ENCODE results near the gene PELI1. TPM values are rescaled to one million over a fixed set of nuclear protein-coding genes. Genes with fewer than 3 reads are reported as not detected.
"Not testable (repeated sequence)": the region's sequence is repeated elsewhere in the genome, so short reads cannot be mapped to it uniquely, and the experiment has no call there.

The PELI1 gene
- total and polyA plus RNA-seq, 2 experiments from 2014 or later: 2.8 to 7.8 TPM

GRCh38 chr2:64106481-64106880, 37.7 kb downstream of the PELI1 start:
- Histone ChIP-seq H3K27me3 (replicated peaks; ENCODE audit: insufficient read depth) (no peaks in the 10 kb centered on the region), H3K27ac (no peak overlapping the region), H3K4me3 (no peak overlapping the region), H3K9ac (no peak overlapping the region), H3K4me1 (ENCODE audit: insufficient read depth) (peaks cover 17% of the 10 kb centered on the region), H3K9me2 (ENCODE audit: insufficient read depth) (no peaks in the 10 kb centered on the region), H3F3A (ENCODE audit: insufficient read depth) (0 out of 2 replicates have a peak, but pooled peaks cover 14% of the 10 kb centered on the region), H4K20me1 (ENCODE audit: insufficient read depth) (no peaks in the 10 kb centered on the region), H3K4me2 (ENCODE audit: unreplicated experiment) (no peak overlapping the region), H3K79me2 (ENCODE audit: insufficient read depth) (0 out of 2 replicates have a peak, but pooled peaks cover 13% of the 10 kb centered on the region), H3K36me3 (ENCODE audit: low read depth) (no peaks in the 10 kb centered on the region), H2AFZ (no peak overlapping the region), H3K9me3 (ENCODE audit: low read depth) (no peaks in the 10 kb centered on the region)
- WGBS, 2 experiments (ENCODE audit: low coverage in 1 of 2, low lambda C conversion rate in 2 of 2, missing lambda C conversion rate in 2 of 2): 97 to 99% methylated on average over 3 of the region's 3 CpGs
- in situ Hi-C loops (cut with MboI): no loop called here
- TF ChIP-seq EZH2 (IDR thresholded peaks at IDR 0.05; ENCODE audit: insufficient read depth, poor library complexity, severe bottlenecking) (no peak), EZH2phosphoT487 (IDR thresholded peaks at IDR 0.05; ENCODE audit: insufficient read depth, low read depth) (no peak)
- DNase-seq: no peak

- H3K4me2 ChIP-seq (ENCODE audit: unreplicated experiment): no peak overlapping the region
- H4K20me1 ChIP-seq (ENCODE audit: insufficient read depth): no peaks in the 10 kb centered on the region
- no peak overlapping the region for H2AFZ ChIP-seq
- H3K4me3 ChIP-seq: no peak overlapping the region
- H3K27ac ChIP-seq: no peak overlapping the region
- in situ Hi-C loops (cut with MboI): no loop called here
- peaks cover 20% of the 10 kb centered on the region; the same call in 1 of the 2 replicates for H3F3A ChIP-seq (ENCODE audit: insufficient read depth)
- WGBS, 2 experiments (ENCODE audit: low coverage in 1 of 2, low lambda C conversion rate in 2 of 2, missing lambda C conversion rate in 2 of 2): 73 to 75% methylated on average over 5 of the region's 5 CpGs
- H3K9ac ChIP-seq: no peak overlapping the region
- H3K9me3 ChIP-seq (ENCODE audit: low read depth): no peaks in the 10 kb centered on the region
- TF ChIP-seq EZH2phosphoT487 (IDR thresholded peaks at IDR 0.05; ENCODE audit: insufficient read depth, low read depth) (no peak), EZH2 (IDR thresholded peaks at IDR 0.05; ENCODE audit: insufficient read depth, poor library complexity, severe bottlenecking) (no peak)
- 0 out of 2 replicates have a peak, but pooled peaks cover 13% of the 10 kb centered on the region for H3K79me2 ChIP-seq (ENCODE audit: insufficient read depth)
- no peaks in the 10 kb centered on the region for H3K27me3 ChIP-seq (replicated peaks; ENCODE audit: insufficient read depth)
- no peak for DNase-seq
- peaks cover 24% of the 10 kb centered on the region for H3K4me1 ChIP-seq (ENCODE audit: insufficient read depth)
- no peaks in the 10 kb centered on the region for H3K36me3 ChIP-seq (ENCODE audit: low read depth)
- H3K9me2 ChIP-seq (ENCODE audit: insufficient read depth): no peaks in the 10 kb centered on the region
Observed at GRCh38 chr2:64105670-64106461, 38.4 kb downstream of the PELI1 start.

- no peak overlapping the region for H3K27ac ChIP-seq
- WGBS, 2 experiments (ENCODE audit: low coverage in 1 of 2, low lambda C conversion rate in 2 of 2, missing lambda C conversion rate in 2 of 2): 41 to 55% methylated on average over 1 of the region's 1 CpG
Observed at GRCh38 chr2:64104933-64105332, 39.3 kb downstream of the PELI1 start.

GRCh38 chr2:64102736-64103135, 41.5 kb downstream of the PELI1 start:
- H2AFZ ChIP-seq; H3K4me2 ChIP-seq (ENCODE audit: unreplicated experiment); H3K27me3 ChIP-seq (replicated peaks; ENCODE audit: insufficient read depth); H3K27ac ChIP-seq; H3K36me3 ChIP-seq (ENCODE audit: low read depth); H3K9me3 ChIP-seq (ENCODE audit: low read depth); H3K9ac ChIP-seq; H3K79me2 ChIP-seq (ENCODE audit: insufficient read depth); H3K9me2 ChIP-seq (ENCODE audit: insufficient read depth); DNase-seq; in situ Hi-C loops (cut with MboI); H4K20me1 ChIP-seq (ENCODE audit: insufficient read depth); H3K4me3 ChIP-seq: not testable (repeated sequence)
- Histone ChIP-seq H3F3A (ENCODE audit: insufficient read depth) (peaks cover 21% of the 10 kb centered on the region; the same call in 1 of the 2 replicates), H3K4me1 (ENCODE audit: insufficient read depth) (peaks cover 30% of the 10 kb centered on the region)
- 80% methylated on average over 7 of the region's 7 CpGs for WGBS, 2 experiments (ENCODE audit: low coverage in 1 of 2, low lambda C conversion rate in 2 of 2, missing lambda C conversion rate in 2 of 2)

More at GRCh38 chr2:64104933-64105332, 39.3 kb downstream of the PELI1 start:
- H3K4me1 ChIP-seq (ENCODE audit: insufficient read depth): peaks cover 30% of the 10 kb centered on the region
- H3K9me3 ChIP-seq (ENCODE audit: low read depth): no peaks in the 10 kb centered on the region
- peak; percentile 9 for DNase-seq
- H4K20me1 ChIP-seq (ENCODE audit: insufficient read depth): no peaks in the 10 kb centered on the region; the same call in 1 of the 2 replicates
- TF ChIP-seq EZH2 (IDR thresholded peaks at IDR 0.05; ENCODE audit: insufficient read depth, poor library complexity, severe bottlenecking) (no peak), EZH2phosphoT487 (IDR thresholded peaks at IDR 0.05; ENCODE audit: insufficient read depth, low read depth) (no peak)
- H3K27me3 ChIP-seq (replicated peaks; ENCODE audit: insufficient read depth): no peaks in the 10 kb centered on the region
- no peak overlapping the region for H3K9ac ChIP-seq
- H3K4me3 ChIP-seq: no peak overlapping the region
- H3K79me2 ChIP-seq (ENCODE audit: insufficient read depth): 0 out of 2 replicates have a peak, but pooled peaks cover 7% of the 10 kb centered on the region
- no peaks in the 10 kb centered on the region for H3K9me2 ChIP-seq (ENCODE audit: insufficient read depth)
- no peak overlapping the region for H2AFZ ChIP-seq
- peaks cover 21% of the 10 kb centered on the region; the same call in 1 of the 2 replicates for H3F3A ChIP-seq (ENCODE audit: insufficient read depth)
- in situ Hi-C loops (cut with MboI): no loop called here
- H3K4me2 ChIP-seq (ENCODE audit: unreplicated experiment): no peak overlapping the region
- no peaks in the 10 kb centered on the region for H3K36me3 ChIP-seq (ENCODE audit: low read depth)

Measured in GM23248 (cell line).